ENCODE measurements around the gene S100A1.

- no peak for TF ChIP-seq POLR2A (IDR thresholded peaks at IDR 0.05)
- no peak for TF ChIP-seq CTCF (IDR thresholded peaks at IDR 0.05)
Measured at GRCh38 chr1:153611356-153611755, 16.9 kb upstream of the S100A1 start.

Data from thyroid gland (tissue), 4 donors.